Measurements from ENCODE around the gene OR2W3.

The OR2W3 gene

DNA sequence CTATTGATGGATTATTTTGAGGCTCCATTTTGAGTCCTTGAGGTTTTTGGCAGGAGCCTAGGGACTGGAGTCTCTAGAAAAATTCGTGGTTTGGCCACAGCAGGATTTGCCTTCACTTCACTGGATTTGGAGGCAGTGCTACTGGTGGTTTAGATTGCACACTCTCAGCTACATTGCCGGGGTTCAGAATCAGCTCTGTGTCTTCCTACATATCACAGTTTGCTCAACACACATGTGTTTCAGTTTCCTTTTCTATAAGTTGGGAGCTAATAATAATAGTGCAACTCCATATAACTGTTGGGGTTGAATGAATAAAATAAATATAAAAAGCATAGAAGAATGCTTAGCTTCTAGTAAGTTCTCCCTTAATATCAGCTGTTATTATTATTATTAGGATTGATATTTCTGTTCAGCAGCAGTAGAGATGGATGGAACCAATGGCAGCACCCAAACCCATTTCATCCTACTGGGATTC is at the start of gene OR2W3:
Gene OR2W3 (plus strand): TSS at position 425 of the 475 bp plus-strand sequence. CDS start 0 bp downstream, at position 425.
- no peak for DNase-seq

DNA sequence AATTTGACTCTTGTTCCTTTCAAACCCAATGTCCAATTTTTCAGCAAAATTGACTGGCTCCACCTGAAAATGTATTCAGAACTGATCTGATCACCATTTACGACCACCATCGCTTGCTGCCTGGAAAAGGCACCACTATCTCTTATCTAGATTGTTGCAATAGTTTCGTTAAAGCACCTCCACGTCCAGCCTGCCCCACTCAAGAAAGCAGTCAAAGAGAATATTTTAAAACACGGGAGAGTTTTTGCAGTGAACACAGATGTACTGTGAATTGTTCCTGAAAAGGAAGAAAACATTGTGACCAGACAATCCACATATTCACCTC is 49.7 kb upstream of the OR2W3 start:
- DNase-seq: no peak

DNA sequence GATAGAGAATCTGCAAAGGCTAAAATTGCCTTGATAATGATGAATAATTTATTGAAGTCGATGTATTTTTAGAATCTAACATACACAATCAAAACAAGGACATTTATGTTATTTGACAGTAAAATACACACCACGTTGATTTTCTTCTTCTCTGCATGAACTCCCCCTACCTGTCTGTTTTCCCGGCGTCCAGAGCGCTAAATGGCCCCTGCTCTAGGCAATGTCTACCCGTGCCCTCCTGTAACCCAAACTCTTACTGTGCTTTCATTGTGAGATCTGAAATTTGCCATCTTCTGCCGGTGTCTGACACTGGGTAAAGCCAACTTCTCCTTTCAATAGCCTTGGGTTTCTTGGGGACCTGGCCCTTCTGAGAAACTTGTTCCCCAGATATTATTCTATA is 47.0 kb upstream of the OR2W3 start:
- DNase-seq: no peak

DNA sequence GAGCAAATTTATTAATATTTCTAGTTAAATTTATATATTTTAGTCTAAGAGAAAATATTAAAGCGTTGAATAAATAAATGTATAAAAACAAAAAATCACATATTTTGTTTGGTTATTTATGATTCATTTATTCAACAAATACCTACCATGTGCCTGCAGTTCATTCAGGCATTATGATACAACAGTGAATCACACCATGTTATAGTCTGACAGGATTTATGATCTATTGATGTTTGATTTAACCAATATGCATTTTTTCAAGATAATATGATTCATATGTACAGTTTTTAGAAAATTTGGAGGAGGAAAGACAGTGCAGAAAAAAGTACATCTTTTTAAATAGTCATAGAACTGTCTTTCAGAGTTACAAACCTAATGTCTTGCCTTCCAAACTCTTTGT is 45.8 kb upstream of the OR2W3 start:
- DNase-seq: no peak

DNA sequence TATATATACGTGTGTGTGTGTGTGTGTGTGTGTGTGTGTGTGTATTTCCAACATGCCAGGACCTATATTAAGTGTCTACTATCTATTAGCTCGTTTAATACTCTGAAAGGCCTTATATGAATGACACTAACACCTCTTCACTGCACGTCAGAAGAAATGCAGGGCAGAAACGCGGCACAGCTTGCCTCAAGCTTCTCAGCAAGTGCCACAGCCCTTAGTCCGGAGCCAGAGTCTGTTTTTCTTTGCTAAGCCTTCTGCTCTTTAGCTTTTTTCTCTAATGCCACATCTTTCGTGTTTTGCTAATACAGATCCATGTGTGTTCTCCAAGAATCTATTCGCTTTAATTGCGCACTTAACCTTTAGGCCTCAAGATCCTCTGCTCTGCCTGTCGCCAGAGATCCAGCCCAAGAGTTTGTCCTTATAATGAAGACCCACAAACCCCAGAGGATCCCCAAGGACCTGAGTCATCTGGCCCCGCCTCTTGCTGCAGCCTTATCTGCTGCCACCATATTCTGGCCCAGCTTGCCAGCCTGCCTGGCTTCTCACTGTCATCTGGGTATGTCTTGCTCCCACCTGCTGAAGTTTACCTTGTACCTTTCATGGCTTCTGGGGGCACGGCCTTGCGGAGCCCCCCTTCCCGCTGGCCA is 40.4 kb upstream of the OR2W3 start:
- DNase-seq: no peak

DNA sequence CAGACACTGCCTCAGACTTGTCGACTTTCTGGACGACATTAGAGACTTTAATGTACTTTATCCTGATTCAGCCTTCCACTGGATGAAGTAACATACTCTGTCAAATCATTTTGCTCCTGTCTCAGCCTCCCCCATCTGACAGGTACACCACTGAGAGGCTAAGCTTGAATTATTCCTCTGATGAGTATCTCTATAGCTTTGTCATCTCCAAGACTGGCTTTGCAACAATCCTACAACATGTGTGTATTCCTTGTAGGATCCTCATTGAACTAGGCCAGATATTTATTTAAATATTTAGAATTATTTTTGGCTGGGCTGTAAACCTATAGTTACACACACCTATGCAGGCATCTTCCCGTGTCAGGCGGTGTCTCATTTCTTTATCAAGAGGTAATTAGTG is 39.5 kb upstream of the OR2W3 start:
- DNase-seq: no peak

DNA sequence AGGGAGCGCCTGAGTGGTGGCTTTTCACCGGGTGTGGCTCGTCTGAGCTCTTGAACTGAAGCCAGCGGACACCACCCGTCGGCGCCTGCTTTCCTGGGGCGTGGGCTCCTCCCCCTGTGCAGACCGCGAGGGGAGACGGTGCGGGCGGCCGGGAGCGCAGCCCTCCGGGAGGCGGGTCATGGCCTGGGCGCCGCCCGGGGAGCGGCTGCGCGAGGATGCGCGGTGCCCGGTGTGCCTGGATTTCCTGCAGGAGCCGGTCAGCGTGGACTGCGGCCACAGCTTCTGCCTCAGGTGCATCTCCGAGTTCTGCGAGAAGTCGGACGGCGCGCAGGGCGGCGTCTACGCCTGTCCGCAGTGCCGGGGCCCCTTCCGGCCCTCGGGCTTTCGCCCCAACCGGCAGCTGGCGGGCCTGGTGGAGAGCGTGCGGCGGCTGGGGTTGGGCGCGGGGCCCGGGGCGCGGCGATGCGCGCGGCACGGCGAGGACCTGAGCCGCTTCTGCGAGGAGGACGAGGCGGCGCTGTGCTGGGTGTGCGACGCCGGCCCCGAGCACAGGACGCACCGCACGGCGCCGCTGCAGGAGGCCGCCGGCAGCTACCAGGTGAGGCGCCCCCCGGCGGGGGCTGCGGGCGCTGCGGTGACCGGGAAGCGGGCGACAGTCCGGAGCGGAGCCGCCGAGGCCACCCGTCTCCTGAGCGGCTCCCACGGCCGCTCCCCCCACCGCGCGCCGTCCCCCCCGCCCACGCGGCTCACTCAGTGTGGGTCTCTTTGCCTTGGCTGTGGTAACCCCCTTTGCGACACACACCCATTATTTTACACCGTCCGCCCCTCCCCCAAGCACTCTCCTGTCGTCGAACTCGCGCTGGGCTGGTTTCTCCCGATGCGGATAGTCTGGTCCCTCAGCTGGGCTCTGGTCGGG is 38.1 kb upstream of the OR2W3 start, which contains the start of gene TRIM58:
Gene TRIM58 (plus strand): TSS at position 119 of the 916 bp plus-strand sequence. CDS start 60 bp downstream, at position 179.
- DNase-seq: peak; percentile 42 to 62

DNA sequence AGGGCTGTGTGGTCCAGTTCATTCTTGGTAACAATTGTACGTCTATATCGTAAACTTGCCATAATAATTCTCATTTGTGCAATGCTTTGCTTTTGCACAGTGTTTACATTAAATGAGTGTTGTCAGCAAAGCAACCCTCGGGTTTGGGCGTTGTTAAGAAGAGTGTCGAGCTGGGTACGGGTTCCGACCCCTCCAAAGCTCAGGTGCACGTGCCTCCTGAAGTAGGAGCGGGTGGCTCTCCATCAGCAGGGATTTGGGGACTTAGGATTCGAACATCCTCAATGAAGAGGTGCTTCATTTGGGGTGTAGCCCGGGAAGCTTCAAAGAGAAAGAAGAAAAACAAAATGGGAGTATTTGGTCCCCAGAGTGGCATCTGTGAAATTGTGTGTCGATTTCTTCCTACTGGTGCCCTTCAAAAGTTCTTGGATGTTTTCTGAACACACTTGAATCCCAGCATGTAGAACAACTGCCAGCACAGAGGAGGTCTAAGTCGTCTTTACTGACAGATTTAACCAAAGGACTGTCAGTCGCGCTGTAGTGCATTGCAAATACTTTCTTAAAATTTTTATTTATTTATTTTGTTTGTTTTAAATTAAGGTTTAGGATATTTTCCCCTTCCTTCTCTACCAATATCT is 37.3 kb upstream of the OR2W3 start:
- no peak for DNase-seq

DNA sequence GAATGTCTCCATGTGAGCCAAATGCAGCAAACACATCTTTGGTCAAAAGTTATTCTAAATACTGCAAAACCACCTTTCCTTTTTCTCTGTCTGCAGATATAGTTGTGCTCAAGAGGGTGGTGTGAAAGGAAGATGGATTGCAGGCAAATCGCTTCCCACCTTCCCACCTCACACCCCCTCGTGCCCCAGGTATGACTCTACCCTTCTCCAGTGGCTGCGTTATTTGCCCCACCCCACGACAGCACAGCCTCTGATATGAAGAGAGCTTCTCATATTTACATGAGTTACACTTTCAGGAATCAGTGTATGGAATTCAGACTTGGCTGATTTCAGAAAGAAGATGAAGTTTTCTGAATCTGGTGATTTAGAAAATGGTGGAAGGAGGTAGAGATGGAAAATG is 32.6 kb upstream of the OR2W3 start:
- no peak for DNase-seq

DNA sequence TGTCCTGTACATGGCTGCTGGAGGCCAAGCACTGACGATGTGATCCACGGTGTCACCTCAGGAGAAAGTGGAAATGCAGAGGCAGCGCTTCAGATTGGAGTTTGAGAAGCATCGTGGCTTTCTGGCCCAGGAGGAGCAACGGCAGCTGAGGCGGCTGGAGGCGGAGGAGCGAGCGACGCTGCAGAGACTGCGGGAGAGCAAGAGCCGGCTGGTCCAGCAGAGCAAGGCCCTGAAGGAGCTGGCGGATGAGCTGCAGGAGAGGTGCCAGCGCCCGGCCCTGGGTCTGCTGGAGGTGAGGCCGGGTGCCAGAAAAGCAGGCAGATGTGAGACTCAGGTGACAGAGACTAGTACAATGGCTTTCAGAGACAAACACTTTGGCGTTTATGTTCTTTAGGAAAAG is 30.7 kb upstream of the OR2W3 start:
- DNase-seq: no peak

DNA sequence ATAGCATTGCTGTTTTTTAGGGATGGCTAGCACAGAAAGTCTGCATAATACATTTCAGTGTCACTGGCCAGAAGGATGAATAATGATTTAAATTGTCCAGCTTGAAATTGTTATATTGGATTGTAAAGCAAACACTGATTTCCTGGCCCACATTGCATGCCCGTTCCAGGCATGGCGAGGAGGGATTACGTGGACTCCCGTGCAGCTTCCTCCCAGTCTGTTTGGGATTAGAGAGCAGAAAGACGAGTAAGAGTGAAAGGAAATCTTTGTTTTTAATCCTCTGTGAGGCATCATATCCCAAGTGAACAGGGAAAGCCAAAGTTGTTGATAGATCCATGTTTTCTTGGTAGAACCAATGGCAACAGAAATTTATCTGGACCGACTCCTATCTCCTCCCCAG is 30.0 kb upstream of the OR2W3 start:
- no peak for DNase-seq

DNA sequence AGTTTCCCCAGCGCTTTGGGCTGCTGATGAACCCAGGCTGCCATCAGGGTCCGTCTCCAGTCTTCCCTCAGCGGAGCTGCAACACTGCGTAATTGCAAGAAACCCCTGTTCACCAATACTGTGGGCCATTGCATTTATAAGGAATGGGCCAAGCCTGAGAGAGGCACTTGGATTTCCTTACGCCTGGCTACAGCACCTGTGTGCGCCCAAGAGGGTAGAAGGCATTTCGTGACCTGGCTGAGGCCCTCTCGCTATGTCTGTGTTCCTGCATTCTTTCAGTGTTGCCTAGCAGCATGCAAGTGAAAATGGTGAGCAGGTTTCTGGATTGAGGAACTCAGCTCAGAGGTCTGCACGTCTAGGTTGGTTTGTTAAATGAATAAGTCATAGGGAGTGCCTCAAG is 12.0 kb upstream of the OR2W3 start:
- DNase-seq: no peak

DNA sequence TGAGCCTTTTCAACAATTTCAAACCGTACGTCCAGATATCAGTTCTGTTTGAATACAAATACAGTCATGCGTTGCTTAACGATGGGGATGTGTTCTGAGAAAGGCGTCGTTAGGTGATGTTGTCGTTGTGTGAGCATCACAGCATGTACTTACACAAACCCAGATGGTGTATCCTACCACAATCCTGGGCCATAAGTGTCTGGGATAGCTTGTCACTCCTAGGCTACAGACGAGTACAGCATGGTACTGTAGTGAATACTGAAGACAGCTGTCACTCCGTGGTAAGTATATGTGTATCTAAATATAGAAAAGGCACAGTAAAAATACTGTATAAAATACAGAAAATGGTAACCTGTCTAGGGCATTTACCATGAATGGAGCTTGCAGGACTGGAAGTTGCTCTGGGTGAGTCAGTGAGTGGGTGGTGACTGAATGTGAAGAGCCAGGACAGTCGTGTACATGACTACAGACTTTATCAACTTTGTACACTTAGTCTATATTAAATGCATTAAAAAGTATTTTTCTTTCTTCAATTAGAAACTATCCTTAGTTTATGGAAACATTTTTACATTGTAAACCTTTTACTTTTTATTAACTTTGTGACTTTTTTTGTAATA is 10.5 kb upstream of the OR2W3 start:
- DNase-seq: no peak

DNA sequence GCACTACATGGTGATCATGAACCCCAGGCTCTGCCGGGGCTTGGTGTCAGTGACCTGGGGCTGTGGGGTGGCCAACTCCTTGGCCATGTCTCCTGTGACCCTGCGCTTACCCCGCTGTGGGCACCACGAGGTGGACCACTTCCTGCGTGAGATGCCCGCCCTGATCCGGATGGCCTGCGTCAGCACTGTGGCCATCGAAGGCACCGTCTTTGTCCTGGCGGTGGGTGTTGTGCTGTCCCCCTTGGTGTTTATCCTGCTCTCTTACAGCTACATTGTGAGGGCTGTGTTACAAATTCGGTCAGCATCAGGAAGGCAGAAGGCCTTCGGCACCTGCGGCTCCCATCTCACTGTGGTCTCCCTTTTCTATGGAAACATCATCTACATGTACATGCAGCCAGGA is 589 bp downstream of the OR2W3 start:
- DNase-seq: no peak

DNA sequence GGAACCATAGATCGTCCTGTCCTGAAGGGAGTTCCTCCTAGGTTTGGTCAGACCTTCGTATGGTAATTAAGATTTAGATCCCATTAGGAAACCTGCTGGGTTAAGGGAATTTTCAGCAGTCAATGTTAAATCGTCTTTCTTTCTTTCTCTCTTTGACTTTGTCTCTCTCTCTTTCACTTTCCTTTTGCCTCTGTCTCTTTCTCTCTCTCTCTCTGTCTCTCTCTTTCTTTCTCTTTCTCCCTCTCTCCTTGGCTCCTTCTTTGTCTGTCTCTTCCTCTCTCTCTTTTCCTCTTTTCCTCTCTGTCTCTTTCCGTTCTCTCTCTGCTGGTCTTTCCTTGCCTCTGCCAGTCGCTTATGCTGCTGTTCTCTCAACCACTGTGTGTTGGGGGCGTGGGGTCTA is 8.7 kb downstream of the OR2W3 start:
- no peak for DNase-seq

DNA sequence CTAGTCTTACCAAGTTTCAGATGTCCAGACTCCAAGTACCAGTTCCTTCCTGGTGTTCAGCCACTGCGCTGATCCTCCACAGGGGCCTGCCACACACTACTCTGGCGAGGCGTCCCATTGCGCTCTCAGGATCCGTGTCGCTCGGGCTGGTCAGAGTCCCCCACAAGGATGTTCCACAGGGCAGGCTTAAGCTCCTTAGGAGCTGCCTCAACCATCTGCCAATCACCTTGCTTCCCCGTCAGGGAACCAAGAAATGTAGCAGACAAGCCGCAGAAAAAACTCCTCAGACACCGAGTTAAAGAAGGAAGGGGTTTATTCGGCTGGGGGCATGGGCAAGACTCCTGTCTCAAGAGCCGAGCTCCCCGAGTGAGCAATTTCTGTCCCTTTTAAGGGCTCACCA is 9.8 kb downstream of the OR2W3 start:
- no peak for DNase-seq

DNA sequence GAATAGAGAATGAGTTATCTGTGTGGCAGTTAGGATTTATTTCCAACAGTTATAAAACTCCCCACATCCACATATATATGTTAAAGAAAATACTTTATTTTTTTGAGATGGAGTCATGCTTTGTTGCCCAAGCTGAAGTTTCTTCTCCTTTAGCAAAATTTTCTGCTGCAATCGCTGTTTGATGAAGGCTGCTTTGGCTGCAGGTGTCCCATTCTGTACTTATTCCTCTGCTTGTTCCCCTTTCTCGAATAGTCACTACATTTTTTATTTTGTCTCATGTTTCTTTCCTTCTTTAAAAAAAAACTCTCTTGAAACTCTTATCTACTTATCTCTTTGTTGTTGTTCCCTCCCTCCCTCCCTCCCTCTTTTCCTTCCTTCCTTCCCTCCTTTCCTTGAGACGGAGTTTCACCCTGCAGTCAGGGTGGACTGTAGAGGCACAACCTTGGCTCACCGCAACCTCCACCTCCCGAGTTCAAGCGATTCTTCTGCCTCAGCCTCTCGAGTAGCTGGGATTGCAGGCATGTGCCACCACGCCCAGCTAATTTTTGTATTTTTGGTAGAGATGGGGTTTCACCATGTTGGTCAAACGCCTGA is 10.6 kb downstream of the OR2W3 start:
- peak; percentile 30 to 34 for DNase-seq

DNA sequence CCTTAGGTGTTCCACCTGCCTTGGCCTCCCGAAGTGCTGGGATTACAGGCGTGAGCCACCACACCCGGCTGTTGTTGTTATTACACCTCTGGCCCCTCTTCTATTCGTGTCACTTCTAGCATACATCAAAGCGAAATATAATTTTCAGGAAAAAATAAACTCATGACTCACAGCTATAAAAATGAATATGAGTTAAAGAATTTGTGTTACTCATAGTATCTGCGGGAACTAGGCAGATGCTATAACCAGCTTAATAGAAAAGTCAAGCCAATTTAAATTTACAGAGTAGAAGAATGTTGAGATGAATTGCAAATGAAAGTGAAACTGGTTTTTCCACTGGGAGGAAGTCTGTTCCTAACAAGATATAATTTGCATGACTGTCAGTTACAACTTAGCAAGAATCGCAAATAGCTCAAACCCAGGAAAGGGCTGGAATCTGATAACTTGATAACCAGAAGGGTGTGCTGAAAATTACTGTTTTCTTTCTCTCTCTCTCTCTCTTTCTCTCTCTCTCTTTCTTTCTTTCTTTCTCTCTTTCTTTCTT is 11.2 kb downstream of the OR2W3 start:
- no peak for DNase-seq

DNA sequence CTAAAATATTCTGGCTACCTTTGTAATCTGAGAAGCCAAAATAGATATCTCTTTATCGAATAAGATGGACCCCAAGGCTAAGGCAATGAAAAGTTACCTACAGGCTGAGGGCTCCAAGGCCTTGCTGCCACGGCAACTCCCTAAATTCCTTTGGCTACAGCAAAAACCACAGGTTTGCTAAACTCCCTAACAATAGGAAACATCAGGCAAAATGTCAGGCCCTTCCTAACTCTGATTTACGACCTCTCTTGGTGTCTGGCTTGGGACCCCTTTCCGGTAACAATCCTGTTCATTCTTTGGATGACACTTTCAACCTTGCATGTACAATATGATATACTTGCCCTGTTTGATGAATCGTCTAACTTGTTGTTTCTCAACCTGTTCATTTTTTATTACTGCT is 13.4 kb downstream of the OR2W3 start:
- DNase-seq: no peak

DNA sequence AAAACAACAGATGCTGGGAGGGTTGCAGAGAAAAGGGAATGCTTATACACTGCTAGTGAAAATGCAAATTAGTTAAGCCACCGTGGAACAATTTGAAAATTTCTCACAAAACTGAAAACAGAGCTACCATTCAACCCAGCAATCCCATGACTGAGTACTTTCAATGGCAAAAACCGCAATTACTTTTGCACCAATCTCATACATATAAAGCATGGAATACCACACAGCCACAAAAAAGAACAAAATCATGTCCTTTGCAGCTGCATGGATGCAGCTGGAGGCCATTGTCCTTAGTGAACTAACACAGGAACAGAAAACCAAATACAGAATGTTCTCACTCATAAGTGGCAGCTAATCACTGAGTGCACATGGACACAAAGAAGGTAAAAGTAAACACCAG is 18.4 kb downstream of the OR2W3 start:
- no peak for DNase-seq

DNA sequence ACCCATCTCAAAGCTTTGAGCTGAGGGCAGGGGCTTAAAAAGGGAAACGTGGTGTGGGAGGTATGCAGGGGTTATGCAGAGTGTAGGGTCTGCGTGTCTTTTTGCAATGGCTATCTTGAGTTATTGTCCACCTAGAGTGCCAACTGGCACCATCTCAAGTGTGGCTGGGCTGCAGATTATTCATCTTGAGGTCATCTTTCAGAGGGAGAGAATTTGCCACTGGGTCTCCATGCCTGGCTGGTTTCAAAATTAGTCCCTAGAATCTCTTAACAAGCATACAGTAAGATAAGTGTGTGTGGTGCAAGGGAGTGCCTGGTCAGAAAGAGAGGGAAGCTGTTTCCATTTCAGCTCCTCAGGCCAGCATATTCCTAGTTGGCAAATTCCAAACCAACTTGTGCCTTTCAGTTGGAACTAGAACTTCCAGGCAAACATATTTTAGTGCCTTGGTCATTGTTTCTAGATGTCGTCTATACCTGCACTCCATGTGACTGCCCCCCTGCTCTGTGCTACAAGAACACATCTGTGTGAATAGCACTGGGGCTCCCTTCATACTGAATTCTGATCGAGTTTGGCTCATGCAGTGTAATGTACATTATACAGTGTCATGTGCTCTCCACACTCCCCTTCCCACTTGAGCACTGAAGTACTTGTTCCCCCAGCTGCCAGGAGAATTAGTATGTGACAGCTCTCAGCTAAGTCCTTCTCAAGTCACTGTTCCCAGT is 19.7 kb downstream of the OR2W3 start:
- no peak for DNase-seq

DNA sequence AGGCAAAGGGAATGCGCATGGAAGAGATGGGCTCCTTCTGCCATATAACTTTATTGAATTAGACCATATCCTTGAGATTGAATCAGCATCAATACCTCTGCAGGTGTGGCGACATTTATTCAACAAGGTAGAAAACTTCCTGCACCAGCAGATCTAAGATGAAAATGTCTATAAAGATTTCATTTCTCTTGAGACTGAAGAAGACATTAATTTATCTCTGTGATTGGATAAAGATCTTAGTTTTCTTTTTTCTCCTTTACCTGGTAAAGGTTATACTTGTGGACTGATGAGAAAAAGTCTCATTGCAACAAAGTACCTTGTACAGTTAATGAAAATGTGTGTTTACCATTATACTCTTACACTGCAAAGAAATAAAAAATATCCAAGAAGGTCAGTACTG is 24.6 kb downstream of the OR2W3 start, which contains the start of gene OR2T8:
Gene OR2T8 (plus strand): TSS at position 301 of the 400 bp plus-strand sequence. CDS start 766 bp downstream, outside the sequence.
- DNase-seq: no peak
